ENCODE results near the gene ERBB4.
A peak's percentile ranks its signal among the peaks of the same experiment; 100 is the strongest.

Gene ERBB4

DNA sequence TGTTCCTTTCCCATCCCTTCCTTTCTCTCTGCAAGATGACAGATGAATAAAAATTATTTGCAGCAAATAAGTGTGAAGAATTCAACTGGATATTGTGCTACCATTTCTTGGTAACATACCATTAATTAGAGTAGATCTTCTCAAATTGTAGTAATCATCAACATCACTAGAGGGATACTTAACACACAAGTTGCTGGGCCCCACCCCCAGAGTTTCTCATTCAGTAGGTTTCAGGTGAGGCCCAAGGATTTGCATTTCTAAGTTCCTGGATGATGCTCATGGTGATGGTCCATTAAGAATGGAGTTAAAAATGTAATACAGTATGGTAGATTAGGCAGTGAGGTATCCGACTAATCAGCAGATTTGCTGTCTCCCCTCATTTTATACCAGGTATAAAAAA, 594.0 kb downstream of the ERBB4 start:
- TF ChIP-seq, protein P1, sequence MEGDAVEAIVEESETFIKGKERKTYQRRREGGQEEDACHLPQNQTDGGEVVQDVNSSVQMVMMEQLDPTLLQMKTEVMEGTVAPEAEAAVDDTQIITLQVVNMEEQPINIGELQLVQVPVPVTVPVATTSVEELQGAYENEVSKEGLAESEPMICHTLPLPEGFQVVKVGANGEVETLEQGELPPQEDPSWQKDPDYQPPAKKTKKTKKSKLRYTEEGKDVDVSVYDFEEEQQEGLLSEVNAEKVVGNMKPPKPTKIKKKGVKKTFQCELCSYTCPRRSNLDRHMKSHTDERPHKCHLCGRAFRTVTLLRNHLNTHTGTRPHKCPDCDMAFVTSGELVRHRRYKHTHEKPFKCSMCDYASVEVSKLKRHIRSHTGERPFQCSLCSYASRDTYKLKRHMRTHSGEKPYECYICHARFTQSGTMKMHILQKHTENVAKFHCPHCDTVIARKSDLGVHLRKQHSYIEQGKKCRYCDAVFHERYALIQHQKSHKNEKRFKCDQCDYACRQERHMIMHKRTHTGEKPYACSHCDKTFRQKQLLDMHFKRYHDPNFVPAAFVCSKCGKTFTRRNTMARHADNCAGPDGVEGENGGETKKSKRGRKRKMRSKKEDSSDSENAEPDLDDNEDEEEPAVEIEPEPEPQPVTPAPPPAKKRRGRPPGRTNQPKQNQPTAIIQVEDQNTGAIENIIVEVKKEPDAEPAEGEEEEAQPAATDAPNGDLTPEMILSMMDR (IDR thresholded peaks at IDR 0.05): peak; percentile 18; the same call in 1 of the 2 replicates

DNA sequence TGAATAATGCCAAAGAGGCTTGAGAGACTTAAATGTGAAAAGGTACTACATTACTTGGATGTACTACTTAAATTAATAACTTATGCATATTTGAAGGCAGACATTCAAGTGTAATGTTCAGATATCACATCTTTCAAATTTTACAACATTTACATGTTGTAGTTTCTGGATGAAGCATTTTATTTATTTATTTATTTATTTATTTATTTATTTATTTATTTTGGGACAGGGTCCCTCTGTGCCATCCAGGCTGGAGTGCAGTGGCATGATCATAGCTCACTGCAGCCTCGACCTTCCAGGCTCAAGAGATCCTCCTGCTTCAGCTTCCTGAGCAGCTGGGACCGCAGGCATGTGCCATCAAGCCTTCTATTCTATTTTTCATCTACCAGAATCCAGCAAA, 596.4 kb downstream of the ERBB4 start:
- TF ChIP-seq, protein P1 (IDR thresholded peaks at IDR 0.05): no peak

DNA sequence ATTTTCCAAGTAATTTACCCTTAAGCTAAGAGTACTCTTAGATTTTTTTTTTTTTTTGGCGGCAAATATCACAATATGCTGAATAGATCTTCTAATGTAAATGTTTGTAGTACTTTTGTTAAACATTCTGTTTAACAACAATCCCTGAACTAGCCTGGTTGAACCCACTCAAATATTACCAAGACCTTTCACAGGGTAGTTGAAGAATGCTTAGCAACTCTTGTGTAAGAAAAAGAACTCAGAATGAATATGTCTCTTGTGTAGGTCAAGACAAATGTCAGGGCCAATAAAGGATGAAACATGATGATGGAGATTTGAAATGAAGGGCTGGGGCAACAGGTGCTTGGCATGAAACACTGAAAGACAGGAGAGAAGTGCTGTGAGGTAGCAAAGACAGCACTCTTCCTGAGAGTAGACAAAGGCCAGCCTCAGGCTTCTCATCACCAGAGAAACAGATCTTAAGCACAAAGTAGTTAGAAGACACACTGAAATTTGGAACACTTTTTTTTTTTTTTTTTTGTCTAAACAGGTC, 597.3 kb downstream of the ERBB4 start:
- TF ChIP-seq, protein P1 (IDR thresholded peaks at IDR 0.05): no peak

DNA sequence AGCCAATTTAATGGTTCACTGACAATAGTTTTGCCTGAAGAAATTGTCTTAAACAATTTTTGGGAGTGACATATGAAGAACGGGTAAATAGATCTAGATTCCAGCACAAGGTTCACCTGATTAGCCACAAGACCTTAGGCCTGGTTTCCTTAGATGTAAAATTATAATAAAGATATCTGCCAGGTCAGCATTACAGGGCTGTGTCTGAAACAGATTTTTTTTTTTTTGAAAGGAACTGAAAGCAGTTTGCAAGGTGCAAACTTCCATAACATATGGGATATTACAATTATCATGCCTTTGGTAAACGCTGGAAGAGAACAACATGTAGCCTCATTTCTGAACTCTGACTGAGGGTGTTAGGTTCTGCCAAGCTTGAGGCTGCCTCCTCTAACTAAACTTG, 599.4 kb downstream of the ERBB4 start:
- TF ChIP-seq, protein P1 (IDR thresholded peaks at IDR 0.05): no peak

DNA sequence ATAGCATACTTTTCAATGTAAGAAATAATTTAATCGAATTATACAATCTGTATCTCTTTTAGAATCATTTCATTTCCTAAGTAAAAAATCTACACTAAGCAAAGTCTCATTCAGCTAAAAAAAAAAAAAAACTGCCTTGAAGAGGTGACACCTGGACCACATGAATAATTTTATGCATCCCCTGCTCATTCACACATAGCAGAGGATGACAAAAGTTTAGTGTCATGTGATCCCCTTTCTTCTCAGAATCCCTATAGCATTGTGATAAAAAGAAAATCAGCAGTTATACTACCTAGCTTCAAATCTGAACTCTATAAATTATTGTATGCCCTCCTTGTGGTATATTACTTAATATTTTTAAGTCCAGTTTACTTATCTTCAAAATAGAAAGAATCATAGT, 603.8 kb downstream of the ERBB4 start:
- TF ChIP-seq, protein P1 (IDR thresholded peaks at IDR 0.05): no peak

DNA sequence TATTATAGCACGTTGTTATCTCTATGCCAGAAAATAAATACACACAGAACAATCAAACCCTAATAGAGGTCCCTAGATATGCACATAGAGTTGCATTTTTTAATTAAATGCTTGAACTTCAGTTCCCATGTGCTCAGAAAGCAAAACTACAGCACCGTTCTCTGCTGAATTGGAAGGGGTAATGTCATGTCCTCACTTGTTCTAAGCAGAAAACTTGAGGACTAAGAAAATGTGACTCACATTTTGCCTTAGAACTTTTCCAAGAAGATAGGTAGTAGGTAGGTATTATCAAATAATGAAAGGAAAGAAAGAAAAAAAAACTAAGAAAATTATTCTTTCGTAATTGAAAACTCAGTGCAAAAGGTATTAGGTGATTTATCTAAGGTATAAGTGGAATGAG, 607.3 kb downstream of the ERBB4 start:
- TF ChIP-seq, protein P1 (IDR thresholded peaks at IDR 0.05): no peak

DNA sequence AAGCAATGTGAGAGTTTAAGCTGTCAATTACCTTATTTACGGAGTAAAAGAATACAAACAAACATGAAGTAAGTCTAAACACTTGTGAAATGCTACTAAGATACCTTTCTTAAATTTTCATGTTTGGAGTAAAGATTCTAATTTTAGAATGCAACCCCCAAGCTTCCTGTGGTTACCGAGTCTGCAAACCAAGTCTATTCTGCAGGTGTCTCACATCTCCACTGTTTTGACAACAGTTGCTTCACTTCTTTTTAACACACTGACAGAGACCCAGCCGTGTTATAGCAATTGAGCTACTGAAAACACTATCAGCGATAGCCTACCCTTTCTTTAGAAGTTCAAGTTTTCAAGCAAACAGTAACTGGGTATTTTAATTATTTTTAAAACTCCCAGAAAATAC, 608.3 kb downstream of the ERBB4 start:
- TF ChIP-seq, protein P1 (IDR thresholded peaks at IDR 0.05): no peak

DNA sequence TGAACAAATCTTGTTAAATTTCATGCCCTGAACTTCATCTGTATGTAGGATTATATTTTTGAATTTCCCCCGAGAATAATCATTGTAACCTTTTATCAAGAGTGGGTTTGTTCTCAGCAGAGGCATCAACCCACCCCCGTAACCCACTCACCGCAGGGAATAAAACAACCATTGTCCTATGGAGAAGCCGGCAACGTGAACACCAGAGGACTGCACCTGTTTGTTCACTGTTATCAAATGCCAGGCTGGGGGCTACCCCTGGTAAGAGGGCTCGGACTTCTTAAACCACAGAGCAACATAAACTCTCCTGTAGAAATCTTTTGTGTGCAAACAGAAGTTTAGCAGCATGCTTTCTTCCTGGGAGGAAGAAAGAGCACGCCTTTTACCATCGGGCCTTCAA, 610.4 kb downstream of the ERBB4 start:
- TF ChIP-seq, protein P1 (IDR thresholded peaks at IDR 0.05): no peak
